Liver (tissue), 9 donors: ENCODE results near the gene DBH. TPM values are rescaled to one million over a fixed set of nuclear protein-coding genes. Genes with fewer than 3 reads are reported as not detected.

ENCODE experiments used
- DNase-seq: peaks from one replicate; pipeline ENCODE4 v3.0.0-alpha.2; 2017; ENCODE audit warnings: low spot score
- H3K27ac ChIP-seq, 2 donors: one replicate each; pipeline ENCODE4 v1.7.0; 2013; ENCODE audit warnings: inconsistent platforms in 2 of 2, low read length in 2 of 2, control low read depth in 1 of 2, low read depth in 1 of 2, mild to moderate bottlenecking in 1 of 2
- H3K27me3 ChIP-seq, 4 donors: one replicate each; pipeline versions ENCODE4 v1.6.1 to v1.7.0; 2013; ENCODE audit warnings: low read length in 3 of 4, inconsistent platforms in 1 of 4, mild to moderate bottlenecking in 1 of 4, moderate library complexity in 1 of 4; ENCODE audit not compliant: control insufficient read depth in 4 of 4, insufficient read depth in 4 of 4
- H3K36me3 ChIP-seq, 4 donors: one replicate each; pipeline versions ENCODE4 v1.6.1 to v1.7.0; 2013; ENCODE audit warnings: low read length in 3 of 4, mild to moderate bottlenecking in 3 of 4, low read depth in 1 of 4, moderate library complexity in 1 of 4; ENCODE audit not compliant: control insufficient read depth in 4 of 4, insufficient read depth in 3 of 4
- H3K4me1 ChIP-seq, 4 donors: one replicate each; pipeline versions ENCODE4 v1.6.1 to v1.7.0; 2013; ENCODE audit warnings: low read length in 3 of 4, mild to moderate bottlenecking in 3 of 4, moderate library complexity in 1 of 4; ENCODE audit not compliant: control insufficient read depth in 4 of 4, insufficient read depth in 4 of 4
- H3K4me3 ChIP-seq, 3 donors: one replicate each; pipeline versions ENCODE4 v1.6.1 to v1.7.0; 2013; ENCODE audit warnings: low read length in 3 of 3, control low read depth in 1 of 3, low read depth in 1 of 3, mild to moderate bottlenecking in 1 of 3
- H3K9ac ChIP-seq, 2 donors: one replicate each; pipeline ENCODE4 v1.7.0; 2013; ENCODE audit warnings: low read length in 2 of 2, mild to moderate bottlenecking in 2 of 2, moderate library complexity in 2 of 2, control low read depth in 1 of 2, low read depth in 1 of 2
- H3K9me3 ChIP-seq, 4 donors: one replicate each; pipeline versions ENCODE4 v1.6.1 to v1.7.0; 2013; ENCODE audit warnings: low read length in 3 of 4; ENCODE audit not compliant: control insufficient read depth in 4 of 4
- CTCF ChIP-seq: fragments of 150-350 bp; IDR thresholded peaks from 2 replicates; pipeline ENCODE4 v1.5.1; 2017; ENCODE audit warnings: improper control_type of control experiment, low read depth, low read length; ENCODE audit not compliant: missing input control
- EGR1 ChIP-seq, 2 donors: IDR thresholded peaks; 2 replicates each; pipeline ENCODE4 v1.6.1; 2016 to 2018; ENCODE audit warnings: antibody characterized with exemption in 2 of 2, low read depth in 2 of 2
- GABPA ChIP-seq, 2 donors: IDR thresholded peaks in 1 of 2; conservative IDR thresholded peaks in 1 of 2; 2 replicates each; pipeline ENCODE4 v1.6.1; 2016; ENCODE audit warnings: antibody characterized with exemption in 2 of 2, mild to moderate bottlenecking in 1 of 2, moderate library complexity in 1 of 2
- NR2F2 ChIP-seq: IDR thresholded peaks from 2 replicates; pipeline ENCODE4 v1.6.1; 2016; ENCODE audit warnings: antibody characterized with exemption
- REST ChIP-seq: IDR thresholded peaks from 2 replicates; pipeline ENCODE4 v1.6.1; 2016; ENCODE audit warnings: antibody characterized with exemption, mild to moderate bottlenecking
- WGBS: extraction: QIAGEN DNeasy Blood & Tissue Kit; methylation state at CpG from one replicate; pipeline ENCODE4 v1.1.7; 2013; 5-methylcytosine and 5-hydroxymethylcytosine counted together
- polyA plus RNA-seq, 2 donors: library from polyadenylated mRNA; stranded (reverse) in 1 of 2; unstranded in 1 of 2; fragments of 200-250 nt in 1 of 2; fragments of >200 nt in 1 of 2; fragmentation: Nextera tagmentation in 1 of 2; extraction: Ambion mirVana in 1 of 2; gene quantifications; one replicate each; pipeline versions ENCODE4 v1.2.1 to v1.2.3, GENCODE V29; 2013 to 2015
- total RNA-seq, 2 donors: library from RNA; depleted of rRNA; stranded (reverse); fragments of >200 nt; gene quantifications; one replicate each; pipeline ENCODE4 v1.2.3, GENCODE V29; 2014
- TF ChIP-seq, protein P1 (sequence below): IDR thresholded peaks from 2 replicates; pipeline ENCODE4 v1.6.1; 2016; ENCODE audit warnings: antibody characterized with exemption
- donor health status: healthy.
- donor health status: healthy.
- donor health status: healthy.
- donor health status: healthy.
- donor health status: healthy.

The DBH gene
- total and polyA plus RNA-seq, 4 donors, result 0.37 to 21.2 (median 2.5) TPM

DNA sequence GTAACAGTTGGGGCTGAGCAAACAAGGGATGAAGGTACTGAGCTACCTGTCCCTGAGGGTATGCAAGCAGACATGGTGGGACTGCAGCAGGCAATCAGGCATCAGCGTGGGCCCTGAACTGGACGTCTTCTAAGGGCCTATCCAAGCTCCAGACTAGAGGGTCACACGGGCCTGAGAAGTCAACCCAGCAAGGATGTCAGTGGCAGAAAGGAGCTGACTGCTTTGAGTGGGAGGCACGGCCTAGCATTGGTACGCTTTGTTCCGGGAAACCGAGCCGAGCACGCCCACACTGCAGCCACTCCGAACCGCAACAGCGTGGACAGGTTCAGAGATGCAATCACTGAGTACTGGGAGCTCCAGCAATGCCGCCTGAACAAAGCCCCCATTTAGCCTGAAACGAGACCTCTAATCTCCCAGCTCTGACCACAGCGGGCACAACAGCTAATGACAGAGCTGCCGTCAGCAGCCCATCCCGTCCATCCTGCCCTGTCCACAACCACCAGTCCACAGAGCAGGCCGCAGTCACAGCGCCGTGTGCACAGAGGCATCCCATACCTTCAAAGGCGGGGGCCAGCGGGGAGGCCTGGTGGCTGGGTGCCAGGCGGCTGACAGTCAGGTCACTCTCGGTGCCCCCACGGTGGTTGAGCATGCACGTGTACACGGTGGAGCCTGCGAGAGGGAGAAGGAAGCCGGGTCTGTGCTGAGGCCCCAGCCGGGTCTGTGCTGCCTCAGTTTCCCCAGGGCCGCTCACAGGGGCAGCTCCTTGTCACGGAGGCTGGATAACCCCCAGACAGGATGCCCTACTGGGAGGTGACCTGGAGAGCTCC is 57.8 kb downstream of the DBH start:
- WGBS, result 88% methylated on average over 32 of the region's 32 CpGs
- H3K4me1 ChIP-seq, result peaks cover 0 to 3% (median 0%) of the 10 kb centered on the region in 4 donors

GRCh38 chr9:133694686-133695085 is 58.5 kb downstream of the DBH start:
- no peaks in the 10 kb centered on the region for H3K27me3 ChIP-seq
- H3K36me3 ChIP-seq, result peaks cover 3 to 50% (median 20%) of the 10 kb centered on the region in 4 donors
- DNase-seq, result no peak
- H3K27ac ChIP-seq, result no peak overlapping the region
- H3K9me3 ChIP-seq, result no peaks in the 10 kb centered on the region
- no peak for TF ChIP-seq GABPA (IDR thresholded peaks at IDR 0.05 in 1 of 2, conservative IDR thresholded peaks at IDR 0.05 in 1 of 2)
- WGBS, result 83% methylated on average over 3 of the region's 3 CpGs
- H3K4me3 ChIP-seq, result no peak overlapping the region
- H3K4me1 ChIP-seq, result peaks cover 0 to 3% (median 0%) of the 10 kb centered on the region in 4 donors
- H3K9ac ChIP-seq, result no peak overlapping the region

More for the DNA sequence above, 57.8 kb downstream of the DBH start:
- H3K9ac ChIP-seq, result no peak overlapping the region
- H3K27me3 ChIP-seq, result no peaks in the 10 kb centered on the region
- peaks cover 9 to 57% (median 23%) of the 10 kb centered on the region in 4 donors for H3K36me3 ChIP-seq
- no peaks in the 10 kb centered on the region for H3K9me3 ChIP-seq
- DNase-seq, result no peak
- no peak overlapping the region for H3K27ac ChIP-seq
- H3K4me3 ChIP-seq, result no peak overlapping the region
- no peak for TF ChIP-seq REST
- TF ChIP-seq NR2F2, result no peak
- TF ChIP-seq, protein P1, sequence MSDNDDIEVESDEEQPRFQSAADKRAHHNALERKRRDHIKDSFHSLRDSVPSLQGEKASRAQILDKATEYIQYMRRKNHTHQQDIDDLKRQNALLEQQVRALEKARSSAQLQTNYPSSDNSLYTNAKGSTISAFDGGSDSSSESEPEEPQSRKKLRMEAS, result no peak

GRCh38 chr9:133696071-133696472 is 59.9 kb downstream of the DBH start:
- no peak overlapping the region for H3K27ac ChIP-seq
- no peak overlapping the region for H3K4me3 ChIP-seq
- no peaks in the 10 kb centered on the region for H3K9me3 ChIP-seq
- H3K36me3 ChIP-seq, result peaks cover 3 to 50% (median 22%) of the 10 kb centered on the region in 4 donors
- H3K4me1 ChIP-seq, result peaks cover 0 to 3% (median 0%) of the 10 kb centered on the region in 4 donors
- H3K9ac ChIP-seq, result no peak overlapping the region
- TF ChIP-seq EGR1 (IDR thresholded peaks at IDR 0.05; ENCODE audit: low read depth in 2 of 2) (no peak), CTCF (no peak)
- DNase-seq, result no peak
- WGBS, result 88% methylated on average over 12 of the region's 12 CpGs
- no peaks in the 10 kb centered on the region for H3K27me3 ChIP-seq
